HUES6 (cell line): ENCODE data around the gene ZNF71.
"Not testable (repeated sequence)": the region's sequence is repeated elsewhere in the genome, so short reads cannot be mapped to it uniquely, and the experiment has no call there.

Experiments
- H3K27ac ChIP-seq: 2 replicates; pipeline ENCODE4 v1.7.0; 2013; ENCODE audit warnings: low read depth, mild to moderate bottlenecking, low read length, inconsistent platforms
- H3K27me3 ChIP-seq: 2 replicates; pipeline ENCODE4 v1.6.1; 2013; ENCODE audit warnings: low read length; ENCODE audit not compliant: control insufficient read depth, insufficient read depth
- H3K36me3 ChIP-seq: 2 replicates; pipeline ENCODE4 v1.6.1; 2013; ENCODE audit warnings: low read length; ENCODE audit not compliant: control insufficient read depth, insufficient read depth
- H3K4me1 ChIP-seq: 2 replicates; pipeline ENCODE4 v1.6.1; 2013; ENCODE audit warnings: low read length; ENCODE audit not compliant: control insufficient read depth, insufficient read depth
- H3K4me3 ChIP-seq: 2 replicates; pipeline ENCODE4 v1.5.1; 2013; ENCODE audit warnings: low read depth, low read length
- H3K9ac ChIP-seq: one replicate; pipeline ENCODE4 v1.6.1; 2013; ENCODE audit warnings: mild to moderate bottlenecking, low read length
- H3K9me3 ChIP-seq: 2 replicates; pipeline ENCODE4 v1.6.1; 2013; ENCODE audit warnings: low read depth, low read length; ENCODE audit not compliant: control insufficient read depth, insufficient read depth

The ZNF71 gene

DNA sequence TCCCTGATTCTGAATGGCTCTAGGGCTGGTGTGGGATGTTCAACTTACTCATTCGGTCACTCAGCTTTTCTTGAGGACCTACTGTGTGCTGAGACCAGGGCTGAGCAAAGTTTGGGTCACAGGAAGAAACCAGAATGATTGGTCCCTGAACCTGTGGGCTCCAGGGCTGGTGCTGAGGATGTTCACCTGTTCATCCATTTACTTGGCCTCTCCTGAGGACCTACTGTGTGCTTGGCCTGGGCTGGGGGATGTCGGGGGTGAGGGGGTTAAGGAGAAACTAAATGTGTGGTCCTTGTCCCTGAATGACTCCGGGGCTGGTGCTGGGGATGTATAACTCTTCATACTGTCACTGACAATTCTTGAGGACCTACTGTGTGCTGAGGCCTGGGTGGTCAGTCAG lies 66.1 kb downstream of the ZNF71 start:
- H3K9me3 ChIP-seq, result peaks cover 45% of the 10 kb centered on the region
- H3K36me3 ChIP-seq, result 0 out of 2 replicates have a peak, but pooled peaks cover 4% of the 10 kb centered on the region
- H3K4me1 ChIP-seq, result no peaks in the 10 kb centered on the region
- no peak overlapping the region for H3K9ac ChIP-seq
- H3K27ac ChIP-seq, result no peak overlapping the region
- no peak overlapping the region for H3K4me3 ChIP-seq
- no peaks in the 10 kb centered on the region for H3K27me3 ChIP-seq

DNA sequence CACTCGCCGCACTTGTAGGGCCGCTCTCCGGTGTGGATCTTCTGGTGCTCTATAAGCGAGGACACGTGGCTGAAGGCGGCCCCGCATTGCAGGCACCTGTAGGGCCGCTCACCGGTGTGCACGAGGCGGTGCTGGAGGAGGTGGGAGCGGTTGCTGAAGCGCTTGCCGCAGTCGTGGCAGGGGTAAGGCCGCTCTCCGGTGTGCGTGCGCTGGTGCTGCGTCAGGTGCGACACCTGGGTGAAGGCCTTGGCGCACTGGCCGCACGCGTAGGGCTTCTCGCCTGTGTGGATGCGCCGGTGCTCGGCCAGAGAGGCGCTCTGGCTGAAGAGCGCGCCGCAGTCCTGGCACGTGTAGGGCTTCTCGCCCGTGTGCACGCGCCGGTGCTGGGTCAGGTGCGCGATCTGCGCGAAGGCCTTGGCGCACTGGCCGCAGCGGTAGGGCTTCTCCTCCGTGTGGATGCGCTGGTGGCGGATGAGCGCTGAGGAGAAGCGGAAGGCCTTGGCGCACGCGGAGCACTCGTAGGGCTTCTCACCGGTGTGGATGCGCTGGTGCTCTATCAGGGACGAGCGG lies 68.9 kb downstream of the ZNF71 start:
- Histone ChIP-seq H3K9ac (no peak overlapping the region), H3K36me3 (0 out of 2 replicates have a peak, but pooled peaks cover 4% of the 10 kb centered on the region), H3K27ac (no peak overlapping the region), H3K4me3 (no peak overlapping the region), H3K9me3 (peaks cover 60% of the 10 kb centered on the region), H3K4me1 (no peaks in the 10 kb centered on the region), H3K27me3 (no peaks in the 10 kb centered on the region)

DNA sequence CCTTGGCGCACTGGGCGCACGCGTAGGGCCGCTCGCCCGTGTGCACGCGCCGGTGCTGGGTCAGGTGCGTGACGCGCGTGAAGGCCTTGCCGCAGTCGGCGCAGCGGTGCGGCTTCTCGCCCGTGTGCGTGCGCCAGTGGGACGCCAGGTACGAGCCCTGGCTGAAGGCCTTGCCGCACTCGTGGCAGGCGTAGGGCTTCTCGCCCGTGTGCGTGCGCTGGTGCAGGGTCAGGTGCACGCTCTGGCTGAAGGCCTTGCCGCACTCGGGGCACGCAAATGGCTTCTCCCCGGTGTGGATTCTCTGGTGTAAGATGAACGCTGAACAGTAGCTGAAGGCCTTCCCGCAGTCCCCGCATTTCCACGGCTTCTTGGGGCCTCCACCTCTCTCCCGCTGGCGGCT lies 69.4 kb downstream of the ZNF71 start:
- Histone ChIP-seq H3K27me3 (no peaks in the 10 kb centered on the region), H3K27ac (no peak overlapping the region), H3K9ac (no peak overlapping the region), H3K9me3 (peaks cover 58% of the 10 kb centered on the region), H3K4me3 (no peak overlapping the region), H3K4me1 (no peaks in the 10 kb centered on the region), H3K36me3 (0 out of 2 replicates have a peak, but pooled peaks cover 4% of the 10 kb centered on the region)

DNA sequence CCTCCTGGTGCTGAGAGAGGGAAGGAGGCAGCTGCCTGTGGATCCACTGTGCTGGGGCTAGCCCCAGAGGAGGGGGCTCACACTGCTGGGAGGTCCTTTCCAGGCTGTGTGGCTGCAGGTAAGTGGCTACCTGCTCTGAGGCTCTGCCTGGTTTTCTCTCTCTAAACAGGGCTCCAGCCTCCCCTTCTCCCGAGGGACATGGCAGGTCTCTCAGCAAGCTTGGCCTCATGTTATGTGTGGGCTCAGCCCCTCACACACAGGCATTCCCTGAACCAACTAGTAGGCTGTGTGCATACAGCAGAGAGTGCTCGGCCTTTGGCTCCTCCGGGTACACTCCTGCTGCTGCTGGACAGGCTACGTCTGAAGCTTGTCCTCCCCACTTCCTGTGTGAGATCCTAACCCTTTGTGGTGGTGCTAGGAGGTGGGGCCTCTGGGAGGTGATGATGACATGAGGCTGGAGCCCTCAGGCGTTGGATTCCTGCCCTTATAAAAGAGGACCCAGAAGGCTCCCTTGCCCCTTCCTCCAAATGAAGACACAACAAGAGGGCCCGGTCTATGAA lies 72.3 kb downstream of the ZNF71 start:
- Histone ChIP-seq H3K27ac (no peak overlapping the region), H3K4me3 (no peak overlapping the region), H3K27me3 (no peaks in the 10 kb centered on the region), H3K9ac (no peak overlapping the region), H3K4me1 (no peaks in the 10 kb centered on the region; the same call in 1 of the 2 replicates), H3K36me3 (0 out of 2 replicates have a peak, but pooled peaks cover 4% of the 10 kb centered on the region), H3K9me3 (peaks cover 56% of the 10 kb centered on the region)

DNA sequence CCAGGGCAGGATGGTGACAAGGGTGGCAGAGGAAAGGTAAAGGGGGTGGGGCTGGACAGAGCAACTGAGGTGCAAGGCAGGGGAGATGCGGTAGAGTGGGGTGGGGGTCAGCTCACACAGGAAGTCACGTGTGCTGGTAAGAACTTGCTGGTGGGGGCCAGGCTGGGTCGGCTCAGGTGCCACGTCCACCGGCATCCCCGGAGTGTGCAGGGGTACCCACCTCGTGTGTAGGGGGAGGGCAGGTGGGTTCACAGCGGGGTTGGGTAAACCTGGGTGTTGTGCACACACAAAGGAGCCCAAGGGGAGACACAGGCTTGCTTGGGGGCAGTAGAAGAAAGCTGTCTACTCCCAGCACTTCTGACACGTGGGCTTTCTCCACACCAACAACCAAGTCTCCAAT lies 73.6 kb downstream of the ZNF71 start:
- no peaks in the 10 kb centered on the region; the same call in 1 of the 2 replicates for H3K4me1 ChIP-seq
- H3K36me3 ChIP-seq, result 0 out of 2 replicates have a peak, but pooled peaks cover 4% of the 10 kb centered on the region
- peaks cover 52% of the 10 kb centered on the region for H3K9me3 ChIP-seq
- no peak overlapping the region for H3K4me3 ChIP-seq
- H3K9ac ChIP-seq, result no peak overlapping the region
- H3K27me3 ChIP-seq, result no peaks in the 10 kb centered on the region
- no peak overlapping the region for H3K27ac ChIP-seq

DNA sequence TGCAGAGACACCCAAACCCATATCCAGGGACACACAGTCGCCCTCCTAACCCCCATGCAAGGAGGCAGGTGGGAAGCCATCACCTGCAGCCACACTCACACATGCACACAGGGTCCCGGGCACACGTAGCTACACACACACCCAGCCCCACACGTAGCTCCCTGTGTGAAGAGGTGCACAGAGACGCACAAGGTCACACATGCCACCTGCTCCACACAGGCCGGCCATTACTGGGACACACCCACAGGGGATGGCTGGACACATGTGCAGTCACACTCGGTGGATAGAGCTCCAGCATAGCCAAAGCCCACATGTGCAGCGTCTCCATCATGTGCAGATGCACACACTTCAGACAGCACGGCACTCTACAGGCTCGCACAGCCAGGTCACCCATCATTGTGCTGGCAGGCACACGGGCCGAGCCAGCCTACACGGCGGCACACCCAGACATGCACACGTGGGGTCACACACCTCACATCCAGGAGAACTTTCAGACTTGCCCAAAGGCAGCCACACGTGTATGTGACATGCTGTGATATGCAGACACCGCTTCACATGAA lies 75.4 kb downstream of the ZNF71 start:
- Histone ChIP-seq H3K27me3 (no peaks in the 10 kb centered on the region), H3K9me3 (peaks cover 43% of the 10 kb centered on the region), H3K4me3 (peak overlapping the region; percentile 79; the same call in 1 of the 2 replicates), H3K4me1 (no peaks in the 10 kb centered on the region; the same call in 1 of the 2 replicates), H3K36me3 (no peaks in the 10 kb centered on the region), H3K9ac (no peak overlapping the region), H3K27ac (no peak overlapping the region)

DNA sequence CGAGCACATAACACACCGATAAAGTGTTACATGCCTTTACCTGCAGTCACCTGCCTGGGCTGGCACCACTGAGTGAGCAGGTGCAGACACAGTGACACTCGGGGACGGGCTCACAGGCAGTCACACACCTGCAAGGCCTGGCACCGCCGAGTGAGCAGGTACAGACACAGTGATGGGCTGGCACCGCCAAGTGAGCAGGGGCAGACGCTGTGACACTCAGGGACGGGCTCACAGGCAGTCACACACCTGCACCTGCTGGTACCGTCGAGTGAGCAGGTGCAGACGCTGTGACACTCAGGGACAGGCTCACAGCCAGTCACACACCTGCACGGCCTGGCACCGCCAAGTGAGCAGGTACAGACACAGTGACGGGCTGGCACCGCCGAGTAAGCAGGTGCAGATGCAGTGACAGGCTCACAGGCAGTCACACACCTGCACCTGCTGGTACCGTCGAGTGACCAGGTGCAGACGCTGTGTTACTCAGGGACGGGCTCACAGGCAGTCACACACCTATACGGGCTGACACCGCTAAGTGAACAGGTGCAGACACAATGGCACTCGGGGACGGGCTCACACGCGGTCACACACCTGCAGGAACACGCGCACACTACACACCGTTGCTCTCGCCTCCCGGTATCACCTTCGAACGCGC lies 76.0 kb downstream of the ZNF71 start:
- Histone ChIP-seq H3K36me3 (no peaks in the 10 kb centered on the region), H3K4me3 (peak overlapping the region; percentile 79), H3K27me3 (no peaks in the 10 kb centered on the region), H3K9ac (peak overlapping the region; percentile 67), H3K27ac (no peak overlapping the region), H3K9me3 (peaks cover 41% of the 10 kb centered on the region), H3K4me1 (no peaks in the 10 kb centered on the region; the same call in 1 of the 2 replicates)

DNA sequence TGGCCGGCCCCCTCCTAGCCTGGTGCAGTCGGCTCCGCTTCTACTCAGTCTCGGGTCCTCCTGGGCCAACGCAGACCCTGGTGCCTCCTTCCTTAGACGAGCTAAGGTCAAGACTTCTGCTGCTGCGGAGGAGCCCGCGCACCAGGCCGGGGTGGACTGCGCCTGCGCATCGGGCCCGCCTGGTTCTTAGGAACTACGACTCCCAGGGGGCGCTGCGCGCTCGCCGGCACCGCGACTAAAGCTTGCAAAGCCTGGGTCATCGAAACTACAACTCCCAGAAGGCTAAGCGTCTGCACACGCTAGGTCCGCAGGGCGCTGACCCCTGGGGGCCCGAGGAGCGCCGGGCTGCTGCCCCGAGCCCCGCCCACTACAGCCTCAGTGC lies 76.5 kb downstream of the ZNF71 start, which contains the start of gene ZNF835:
ZNF835 (minus strand) TSS at position 145 of the 382 bp plus-strand sequence. CDS start 6,559 bp downstream, outside the sequence.
- Histone ChIP-seq H3K4me1 (no peaks in the 10 kb centered on the region; the same call in 1 of the 2 replicates), H3K27me3 (no peaks in the 10 kb centered on the region), H3K9ac (peak within 1 kb of the TSS; percentile 67), H3K27ac (no peak within 1 kb of the TSS), H3K9me3 (peaks cover 40% of the 10 kb centered on the region), H3K4me3 (peak within 1 kb of the TSS; percentile 79), H3K36me3 (no peaks in the 10 kb centered on the region)

DNA sequence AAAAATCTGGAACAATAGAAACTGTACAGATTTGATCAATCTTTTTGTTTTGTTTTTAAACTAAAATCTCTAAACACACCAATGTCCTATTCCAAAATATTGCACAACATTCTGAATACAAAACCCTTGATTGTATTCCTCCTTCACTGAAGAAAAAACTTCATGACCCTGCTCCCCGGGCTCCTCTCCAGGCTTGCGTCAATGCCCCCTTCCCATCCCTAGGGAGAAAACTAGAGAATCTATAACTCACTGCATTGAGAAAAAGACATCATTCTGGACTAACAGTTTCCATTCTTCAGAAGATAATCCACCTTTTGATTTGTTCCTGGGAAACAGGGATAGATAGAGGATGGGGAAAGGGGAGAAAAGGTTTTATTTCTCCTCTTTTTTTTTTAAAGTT lies 77.5 kb downstream of the ZNF71 start:
- peaks cover 39% of the 10 kb centered on the region for H3K9me3 ChIP-seq
- not testable (repeated sequence) for H3K9ac ChIP-seq, H3K4me3 ChIP-seq, H3K27ac ChIP-seq, H3K27me3 ChIP-seq, H3K36me3 ChIP-seq, H3K4me1 ChIP-seq
